Astrocyte (in vitro differentiated cells and primary cell): Measurements from ENCODE around the gene ASMTL. TPM values are rescaled to one million over a fixed set of nuclear protein-coding genes. Genes with fewer than 3 reads are reported as not detected.

ENCODE experiments used
- DNase-seq: peaks from one replicate; pipeline ENCODE4 v3.0.0-alpha.2; 2010; ENCODE audit warnings: low read depth
- FAIRE-seq: peaks from 2 replicates; lab custom pipeline; 2011; peaks lifted over from hg19 to GRCh38; lab: Jason Lieb, UNC
- H2AFZ ChIP-seq: 2 replicates; pipeline ENCODE4 v1.6.0; 2012; ENCODE audit warnings: low read depth, low read length, inconsistent platforms
- H3K27ac ChIP-seq: 2 replicates; pipeline ENCODE4 v1.5.1; 2011; ENCODE audit warnings: low read depth, low read length, inconsistent platforms
- H3K27me3 ChIP-seq: 2 replicates; pipeline ENCODE4 v1.6.0; 2011; ENCODE audit warnings: low read length, inconsistent platforms; ENCODE audit not compliant: insufficient read depth
- H3K36me3 ChIP-seq: 2 replicates; pipeline ENCODE4 v1.5.1; 2011; ENCODE audit warnings: low read length, inconsistent platforms; ENCODE audit not compliant: insufficient read depth
- H3K4me1 ChIP-seq: 2 replicates; pipeline ENCODE4 v1.5.1; 2011; ENCODE audit warnings: low read length, inconsistent platforms; ENCODE audit not compliant: insufficient read depth
- H3K4me2 ChIP-seq: 2 replicates; pipeline ENCODE4 v1.6.0; 2012; ENCODE audit warnings: low read length, inconsistent platforms
- H3K4me3 ChIP-seq: 2 replicates; pipeline ENCODE4 v1.5.1; 2011; ENCODE audit warnings: low read depth, mild to moderate bottlenecking, low read length, inconsistent platforms; ENCODE audit not compliant: insufficient read depth
- H3K79me2 ChIP-seq: 2 replicates; pipeline ENCODE4 v1.6.0; 2012; ENCODE audit warnings: mild to moderate bottlenecking, low read length, inconsistent platforms; ENCODE audit not compliant: insufficient read depth
- H3K9ac ChIP-seq: 2 replicates; pipeline ENCODE4 v1.6.0; 2012; ENCODE audit warnings: mild to moderate bottlenecking, low read length, inconsistent platforms
- H3K9me3 ChIP-seq: 2 replicates; pipeline ENCODE4 v1.5.1; 2012; ENCODE audit warnings: low read depth, mild to moderate bottlenecking, low read length, inconsistent platforms; ENCODE audit not compliant: insufficient read depth
- H4K20me1 ChIP-seq: 2 replicates; pipeline ENCODE4 v1.6.0; 2012; ENCODE audit warnings: low read length, inconsistent platforms; ENCODE audit not compliant: insufficient read depth
- H3K27ac Mint-ChIP-seq: one replicate; pipeline ENCODE4 v1.8.0; 2021; ENCODE audit warnings: mild to moderate bottlenecking, mixed read lengths; ENCODE audit not compliant: unreplicated experiment
- H3K27me3 Mint-ChIP-seq: one replicate; pipeline ENCODE4 v1.8.0; 2021; ENCODE audit warnings: low read depth, mixed read lengths; ENCODE audit not compliant: unreplicated experiment
- H3K36me3 Mint-ChIP-seq: one replicate; pipeline ENCODE4 v1.8.0; 2021; ENCODE audit warnings: low read depth, mixed read lengths; ENCODE audit not compliant: unreplicated experiment
- H3K4me1 Mint-ChIP-seq: one replicate; pipeline ENCODE4 v1.8.0; 2021; ENCODE audit warnings: low read depth, mixed read lengths; ENCODE audit not compliant: unreplicated experiment
- H3K4me3 Mint-ChIP-seq: one replicate; pipeline ENCODE4 v1.8.0; 2021; ENCODE audit warnings: mild to moderate bottlenecking, moderate library complexity, mixed read lengths; ENCODE audit not compliant: unreplicated experiment
- H3K9me3 Mint-ChIP-seq: one replicate; pipeline ENCODE4 v1.8.0; 2021; ENCODE audit warnings: mild to moderate bottlenecking, mixed read lengths; ENCODE audit not compliant: unreplicated experiment
- EZH2 ChIP-seq: IDR thresholded peaks from 2 replicates; pipeline ENCODE4 v1.6.1; 2012; ENCODE audit warnings: mild to moderate bottlenecking, low read length, inconsistent platforms; ENCODE audit not compliant: insufficient read depth
- total RNA-seq: library from RNA; stranded (reverse); gene quantifications from 2 replicates; pipeline ENCODE4 v1.2.1, GENCODE V29; 2021
- TF ChIP-seq, protein P1 (sequence below): IDR thresholded peaks from 2 replicates; pipeline ENCODE4 v1.5.1; 2011; ENCODE audit warnings: low read depth, mild to moderate bottlenecking, inconsistent platforms, low read length, moderate library complexity; ENCODE audit not compliant: insufficient read depth

The ASMTL gene
- total RNA-seq, 1 donor from 2014 or later: 22.1 TPM

- no peak for FAIRE-seq
- DNase-seq: no peak
- H3K27ac Mint-ChIP-seq: peak overlapping the region; percentile 66
- H3K4me1 ChIP-seq: peaks cover 13% of the 10 kb centered on the region
- H3K27me3 Mint-ChIP-seq: no peaks in the 10 kb centered on the region
- no peaks in the 10 kb centered on the region for H3K9me3 ChIP-seq
- peaks cover 25% of the 10 kb centered on the region for H3K36me3 Mint-ChIP-seq
- peak overlapping the region; percentile 98 for H3K27ac ChIP-seq
- peak overlapping the region; percentile 93 for H3K4me2 ChIP-seq
- peak overlapping the region; percentile 100 for H3K9ac ChIP-seq
- H3K27me3 ChIP-seq: no peaks in the 10 kb centered on the region
- TF ChIP-seq EZH2: no peak
- TF ChIP-seq, protein P1, sequence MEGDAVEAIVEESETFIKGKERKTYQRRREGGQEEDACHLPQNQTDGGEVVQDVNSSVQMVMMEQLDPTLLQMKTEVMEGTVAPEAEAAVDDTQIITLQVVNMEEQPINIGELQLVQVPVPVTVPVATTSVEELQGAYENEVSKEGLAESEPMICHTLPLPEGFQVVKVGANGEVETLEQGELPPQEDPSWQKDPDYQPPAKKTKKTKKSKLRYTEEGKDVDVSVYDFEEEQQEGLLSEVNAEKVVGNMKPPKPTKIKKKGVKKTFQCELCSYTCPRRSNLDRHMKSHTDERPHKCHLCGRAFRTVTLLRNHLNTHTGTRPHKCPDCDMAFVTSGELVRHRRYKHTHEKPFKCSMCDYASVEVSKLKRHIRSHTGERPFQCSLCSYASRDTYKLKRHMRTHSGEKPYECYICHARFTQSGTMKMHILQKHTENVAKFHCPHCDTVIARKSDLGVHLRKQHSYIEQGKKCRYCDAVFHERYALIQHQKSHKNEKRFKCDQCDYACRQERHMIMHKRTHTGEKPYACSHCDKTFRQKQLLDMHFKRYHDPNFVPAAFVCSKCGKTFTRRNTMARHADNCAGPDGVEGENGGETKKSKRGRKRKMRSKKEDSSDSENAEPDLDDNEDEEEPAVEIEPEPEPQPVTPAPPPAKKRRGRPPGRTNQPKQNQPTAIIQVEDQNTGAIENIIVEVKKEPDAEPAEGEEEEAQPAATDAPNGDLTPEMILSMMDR: no peak
- H3K4me1 Mint-ChIP-seq: peaks cover 20% of the 10 kb centered on the region
- H3K4me3 Mint-ChIP-seq: peak overlapping the region; percentile 95
- peaks cover 68% of the 10 kb centered on the region for H4K20me1 ChIP-seq
- H3K36me3 ChIP-seq: peaks cover 37% of the 10 kb centered on the region
- H3K9me3 Mint-ChIP-seq: no peaks in the 10 kb centered on the region
- H3K79me2 ChIP-seq: peaks cover 90% of the 10 kb centered on the region
- H3K4me3 ChIP-seq: peak overlapping the region; percentile 98
- no peak overlapping the region for H2AFZ ChIP-seq
These were observed 61.9 kb downstream of the ASMTL start for GRCh38 chrX:1390621-1391369.

DNA sequence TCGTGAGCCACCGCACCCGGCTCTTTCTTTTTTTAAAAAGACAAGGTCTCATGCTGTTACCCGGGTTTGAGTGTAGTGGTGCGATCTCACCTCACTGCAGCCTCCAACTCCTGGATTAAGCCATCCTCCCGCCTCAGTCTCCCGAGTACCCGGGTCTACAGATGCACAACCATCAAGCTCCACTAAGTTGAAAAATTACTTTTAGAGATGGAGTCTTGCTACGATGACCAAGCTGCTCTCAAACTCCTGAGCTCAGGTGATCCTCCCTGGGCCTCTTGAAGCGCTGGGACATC lies 62.8 kb downstream of the ASMTL start:
- no peaks in the 10 kb centered on the region for H3K9me3 ChIP-seq
- Mint-ChIP-seq H3K4me3 (peak overlapping the region; percentile 95), H3K4me1 (peaks cover 20% of the 10 kb centered on the region), H3K27ac (peak overlapping the region; percentile 58), H3K9me3 (no peaks in the 10 kb centered on the region), H3K36me3 (peaks cover 25% of the 10 kb centered on the region), H3K27me3 (no peaks in the 10 kb centered on the region)
- H3K79me2 ChIP-seq: peaks cover 87% of the 10 kb centered on the region
- peaks cover 45% of the 10 kb centered on the region for H3K36me3 ChIP-seq
- H3K4me3 ChIP-seq: no peak overlapping the region
- no peak for FAIRE-seq
- peaks cover 68% of the 10 kb centered on the region for H4K20me1 ChIP-seq
- peak overlapping the region; percentile 14 for H3K9ac ChIP-seq
- H3K27me3 ChIP-seq: no peaks in the 10 kb centered on the region
- TF ChIP-seq, protein P1: no peak
- TF ChIP-seq EZH2: no peak
- no peak overlapping the region for H3K27ac ChIP-seq
- no peak overlapping the region for H2AFZ ChIP-seq
- peak overlapping the region; percentile 93 for H3K4me2 ChIP-seq
- peaks cover 13% of the 10 kb centered on the region for H3K4me1 ChIP-seq
- DNase-seq: no peak
